ENCODE measurements around the gene KLF13.

DNA sequence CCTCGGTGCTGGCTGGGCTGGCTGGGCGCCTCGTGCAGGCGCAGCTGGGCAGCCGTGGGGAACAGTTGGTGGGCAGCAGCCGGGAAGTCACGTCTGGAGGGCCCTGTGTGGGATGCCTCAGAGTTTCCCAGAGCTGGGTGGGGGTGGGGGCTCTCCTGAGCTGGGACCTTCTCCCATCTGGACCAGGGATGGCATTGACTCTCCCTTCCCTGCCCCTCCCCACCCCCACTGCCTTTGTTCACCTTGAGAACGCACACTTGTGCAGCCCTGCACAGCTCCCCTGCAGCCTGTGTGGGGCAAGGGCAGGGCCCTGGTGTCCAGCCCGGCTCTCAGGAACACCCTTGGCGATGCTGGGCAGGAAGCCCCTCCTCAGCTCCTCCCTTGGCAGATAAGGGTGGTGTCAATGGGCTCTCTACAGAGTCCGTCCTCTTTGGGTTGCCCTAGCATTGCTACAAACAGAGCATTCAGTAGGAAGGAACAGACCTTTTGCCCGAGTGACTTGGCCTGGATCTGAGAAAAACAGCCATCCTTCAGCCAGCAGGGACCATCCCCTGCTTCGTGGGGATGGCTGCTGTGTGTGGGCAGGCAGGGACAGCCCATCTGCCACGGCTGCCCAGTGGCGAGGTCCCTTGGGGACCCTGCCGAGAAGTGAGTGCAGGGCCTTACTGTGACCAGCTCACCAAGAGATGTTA is 25.5 kb upstream of the KLF13 start:
- TF ChIP-seq POLR2AphosphoS5 (IDR thresholded peaks at IDR 0.05; ENCODE audit: low read depth, low read length), result no peak
- no peak for TF ChIP-seq SPI1 (IDR thresholded peaks at IDR 0.05; ENCODE audit: low read depth, low read length)
